Forelimb muscle (tissue), 1 donor: ENCODE measurements around the gene HIF1AN. TPM values are rescaled to one million over a fixed set of nuclear protein-coding genes. Genes with fewer than 3 reads are reported as not detected.

Experiments
- DNase-seq: peaks from one replicate; pipeline ENCODE4 v3.0.0-alpha.2; 2013; ENCODE audit warnings: low read depth
- polyA plus RNA-seq: library from polyadenylated mRNA; unstranded; fragments of 120-200 nt; gene quantifications from one replicate; pipeline ENCODE4 v1.2.1, GENCODE V29; 2013; ENCODE audit not compliant: insufficient read length

Gene HIF1AN
- polyA plus RNA-seq: 36.9 TPM

DNA sequence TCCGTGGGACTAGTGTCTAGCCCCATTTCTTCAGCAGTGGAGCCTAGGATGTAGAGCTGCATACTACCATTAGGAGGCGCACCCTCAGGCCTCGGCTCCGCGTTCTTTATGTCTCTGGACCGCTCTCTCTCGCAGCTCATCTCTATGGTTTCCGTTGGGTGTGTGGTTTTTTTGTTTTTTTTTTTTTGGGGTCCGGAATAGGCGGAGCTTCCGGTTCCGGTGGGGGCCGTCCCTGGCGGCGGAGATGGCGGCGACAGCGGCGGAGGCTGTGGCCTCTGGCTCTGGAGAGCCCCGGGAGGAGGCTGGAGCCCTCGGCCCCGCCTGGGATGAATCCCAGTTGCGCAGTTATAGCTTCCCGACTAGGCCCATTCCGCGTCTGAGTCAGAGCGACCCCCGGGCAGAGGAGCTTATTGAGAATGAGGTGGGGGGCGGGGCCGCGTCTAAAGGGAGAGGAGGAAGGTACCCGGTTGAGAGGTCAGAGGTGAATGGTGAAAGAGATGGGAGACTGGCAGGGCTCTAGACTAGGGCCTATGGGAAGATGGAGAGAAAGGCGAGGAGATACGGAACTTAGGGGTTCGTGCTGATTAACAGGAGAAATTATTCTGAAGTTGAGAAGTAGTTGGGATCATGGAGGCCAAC, at the start of gene HIF1AN:
HIF1AN (plus strand) TSS at position 229 of the 639 bp plus-strand sequence; CDS start at position 245, 16 bp downstream.
- peak; percentile 91 for DNase-seq

- no peak for DNase-seq
These were observed 48.2 kb upstream of the HIF1AN start for GRCh38 chr10:100487529-100487928.

DNA sequence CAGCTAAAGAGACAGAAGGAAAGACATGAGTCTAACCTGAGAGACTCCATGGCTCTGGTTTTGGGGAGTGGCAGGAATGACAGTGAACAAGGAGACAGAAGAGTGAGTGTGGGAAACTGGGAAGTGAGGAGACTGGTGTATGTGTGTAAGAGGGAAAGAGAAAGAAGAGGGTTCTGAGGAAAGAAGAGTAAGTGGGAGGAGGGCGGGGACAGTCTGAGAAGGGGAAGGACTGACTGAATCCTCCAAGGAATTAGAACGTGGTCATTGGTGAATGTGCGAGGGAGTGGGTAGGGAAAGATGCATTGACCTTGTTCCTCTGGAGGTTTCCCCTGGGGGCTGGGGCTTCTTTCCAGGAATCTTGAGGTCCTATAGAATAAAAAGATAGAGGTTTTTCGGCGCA, 46.3 kb upstream of the HIF1AN start:
- DNase-seq: no peak

GRCh38 chr10:100490531-100490930, 45.2 kb upstream of the HIF1AN start:
- no peak for DNase-seq

DNA sequence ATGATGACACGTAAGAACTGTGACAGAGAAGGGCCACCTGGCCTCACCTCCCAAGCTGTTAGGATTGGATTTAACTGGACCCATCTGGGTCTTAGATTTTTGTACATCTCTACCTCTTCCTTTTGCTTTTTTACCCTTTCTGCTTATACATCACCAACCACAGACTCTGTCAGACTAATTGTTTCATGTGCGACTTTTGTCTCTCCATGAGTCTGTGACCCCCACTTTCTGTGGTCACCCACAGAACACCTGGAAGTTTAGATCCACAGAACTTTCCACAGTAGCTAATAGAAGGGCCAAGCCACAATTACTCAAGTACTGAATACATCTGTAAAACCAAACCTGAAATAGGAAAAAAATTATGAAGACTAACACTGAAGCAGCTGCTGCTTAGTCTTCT, 39.2 kb upstream of the HIF1AN start:
- DNase-seq: no peak

GRCh38 chr10:100498059-100498458, 37.7 kb upstream of the HIF1AN start:
- DNase-seq: no peak

DNA sequence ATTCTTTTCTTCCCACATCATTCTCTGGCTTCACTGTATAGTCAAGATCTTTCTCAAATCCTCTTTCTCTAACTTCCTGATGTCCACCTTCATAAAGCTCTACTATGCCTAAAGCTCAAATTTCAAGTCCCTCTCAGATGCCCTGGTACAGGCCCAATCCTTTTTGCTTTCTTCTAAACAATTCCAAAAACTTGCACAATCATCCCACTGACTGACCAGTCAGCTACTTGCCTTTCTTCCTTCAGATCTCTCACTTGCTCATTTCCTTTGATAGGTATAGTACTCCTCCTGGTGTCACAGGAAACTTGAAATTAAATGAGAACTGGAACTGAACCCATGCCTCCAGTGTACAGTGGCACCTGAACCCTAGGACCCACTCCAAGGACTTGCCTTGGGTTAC, 34.3 kb upstream of the HIF1AN start:
- DNase-seq: no peak

- DNase-seq: no peak
These were observed 32.7 kb upstream of the HIF1AN start for GRCh38 chr10:100502926-100503494.

GRCh38 chr10:100504096-100504495, 31.6 kb upstream of the HIF1AN start:
- DNase-seq: no peak

DNA sequence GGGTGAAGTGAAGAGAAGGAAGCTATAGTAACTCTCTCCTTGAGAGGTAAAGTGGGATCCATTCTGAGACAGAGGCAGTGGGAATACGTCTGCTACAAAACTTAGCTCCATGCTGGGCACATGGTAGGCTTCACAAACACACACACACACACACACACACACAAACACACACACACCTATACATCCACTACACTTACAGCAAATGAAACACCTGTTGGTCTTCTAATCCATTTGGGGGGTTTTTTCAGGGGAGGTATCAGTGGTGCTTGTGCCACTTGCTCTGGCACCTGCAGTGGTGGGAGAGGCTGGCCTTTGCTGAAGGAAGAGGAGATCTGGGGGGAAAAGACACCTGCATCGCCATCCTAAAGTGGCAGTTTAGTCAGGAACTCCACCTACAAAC, 30.6 kb upstream of the HIF1AN start:
- DNase-seq: no peak

- DNase-seq: no peak
These were observed 29.0 kb upstream of the HIF1AN start for GRCh38 chr10:100506596-100507356.

DNA sequence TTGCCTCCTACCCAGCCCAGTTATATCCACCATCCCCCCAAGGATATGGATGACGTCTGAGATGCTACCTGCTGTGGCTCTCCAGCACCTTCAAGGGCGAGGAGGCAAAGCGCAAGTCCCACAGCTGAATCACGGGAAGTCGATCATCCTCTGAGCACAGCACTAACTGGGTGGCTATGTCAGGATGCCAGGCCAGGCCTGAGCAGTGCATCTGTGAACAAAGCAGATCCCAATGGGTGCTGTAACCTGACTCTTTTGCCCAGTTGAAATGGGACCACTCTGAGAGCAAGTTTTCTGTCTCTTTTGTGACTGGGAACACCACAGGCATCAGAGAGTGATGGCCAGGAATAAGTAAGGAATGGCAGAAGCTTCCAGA, 28.4 kb upstream of the HIF1AN start:
- no peak for DNase-seq

GRCh38 chr10:100508266-100508665, 27.5 kb upstream of the HIF1AN start:
- no peak for DNase-seq

GRCh38 chr10:100508691-100509150, 27.0 kb upstream of the HIF1AN start:
- no peak for DNase-seq

DNA sequence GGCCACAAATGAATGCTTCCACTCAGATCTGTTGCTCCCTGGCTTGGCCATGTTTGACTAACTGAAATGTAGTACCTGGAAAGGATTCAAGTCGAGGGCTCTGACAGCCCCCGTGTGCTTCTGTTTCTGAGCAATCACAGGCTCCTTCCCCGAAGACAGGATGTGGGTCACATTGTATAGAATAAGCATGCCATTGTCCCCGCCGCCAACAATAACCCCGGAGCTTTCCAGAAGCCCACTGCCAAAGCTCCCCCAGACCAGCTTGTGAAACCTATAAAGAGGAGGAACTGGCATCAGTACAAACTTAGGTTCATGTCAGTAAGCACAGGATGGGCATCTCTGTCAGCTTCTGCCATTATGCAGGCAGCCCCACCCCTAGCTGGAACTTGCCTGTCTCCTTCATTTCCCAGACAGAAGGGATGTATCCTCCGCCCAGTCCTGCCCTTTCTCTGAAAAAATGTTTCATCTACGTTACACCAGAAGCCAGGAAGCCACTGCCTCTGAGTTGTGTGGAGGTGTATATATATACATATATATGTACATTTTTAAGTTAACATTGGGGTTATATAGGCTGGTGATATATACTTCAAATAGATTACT, 26.4 kb upstream of the HIF1AN start:
- DNase-seq: no peak

GRCh38 chr10:100510533-100511308, 25.0 kb upstream of the HIF1AN start:
- DNase-seq: no peak

GRCh38 chr10:100515612-100516011, 20.1 kb upstream of the HIF1AN start:
- no peak for DNase-seq

DNA sequence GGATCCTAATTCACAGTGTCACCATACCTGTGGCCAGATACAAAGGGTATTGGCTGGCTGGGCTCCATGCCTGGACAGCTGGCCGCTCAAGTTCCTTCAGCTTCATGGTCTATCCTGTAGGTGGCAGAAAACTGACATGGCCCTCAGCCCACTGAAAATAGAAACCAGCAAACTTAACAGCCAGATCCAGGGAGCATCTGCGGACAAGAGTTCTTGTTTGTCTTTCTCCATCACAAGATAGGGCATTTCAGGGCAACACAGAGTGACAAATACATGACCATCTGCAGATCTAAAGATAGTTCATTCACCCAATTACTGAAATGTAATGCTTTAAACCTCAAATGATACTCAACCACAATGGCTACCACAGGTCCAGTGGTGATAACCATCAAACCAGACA, 18.9 kb upstream of the HIF1AN start:
- no peak for DNase-seq

- no peak for DNase-seq
These were observed 16.9 kb upstream of the HIF1AN start for GRCh38 chr10:100518761-100519241.

DNA sequence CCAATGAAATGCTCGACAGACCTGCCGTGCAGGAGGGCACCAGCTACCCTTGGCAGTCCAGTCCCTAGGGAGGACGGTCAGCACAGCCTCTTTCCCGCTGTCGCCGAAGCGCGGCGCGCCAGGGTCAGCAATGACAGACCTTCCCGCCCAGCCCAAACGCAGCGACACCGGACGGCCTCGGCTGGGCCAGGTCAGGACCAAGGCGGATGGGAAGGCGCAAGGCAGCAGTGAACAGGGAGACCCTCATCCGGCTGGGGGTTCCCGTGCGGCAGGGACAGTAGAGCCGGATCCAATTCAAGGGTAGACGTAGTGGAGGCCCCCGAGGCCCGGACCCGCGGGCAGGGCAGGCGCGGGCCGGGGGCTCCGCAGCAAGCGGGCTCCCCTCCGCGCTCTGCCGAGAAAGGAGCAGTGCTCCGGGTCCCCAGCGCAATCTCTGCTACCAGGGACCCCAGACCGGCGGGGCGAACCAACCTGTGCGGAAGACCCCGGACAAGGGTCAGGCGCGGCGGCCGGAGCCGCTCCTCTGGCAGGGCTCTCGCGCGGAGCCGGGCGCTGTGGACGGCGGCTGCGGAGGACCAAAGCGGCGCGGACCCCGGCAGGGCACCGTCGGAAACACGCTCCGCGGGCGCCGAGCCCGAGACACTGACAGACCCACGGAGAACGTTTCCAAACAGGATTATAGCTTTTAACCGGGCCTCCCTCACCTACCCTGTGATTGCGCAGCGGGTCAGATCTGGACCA, 16.3 kb upstream of the HIF1AN start, which contains the start of gene SEC31B:
SEC31B (minus strand) TSS at position 551 of the 741 bp plus-strand sequence. CDS start 2,909 bp downstream, outside the sequence.
- no peak for DNase-seq

GRCh38 chr10:100520811-100521210, 14.9 kb upstream of the HIF1AN start:
- no peak for DNase-seq
